Liver (tissue), 10 donors: ENCODE data around the gene EPS8L1. TPM values are rescaled to one million over a fixed set of nuclear protein-coding genes. Genes with fewer than 3 reads are reported as not detected.

Source experiments
- DNase-seq: peaks from one replicate; pipeline ENCODE4 v3.0.0-alpha.2; 2017; ENCODE audit warnings: low spot score
- H3K27ac ChIP-seq, 2 donors: one replicate each; pipeline ENCODE4 v1.7.0; 2013; ENCODE audit warnings: inconsistent platforms in 2 of 2, low read length in 2 of 2, control low read depth in 1 of 2, low read depth in 1 of 2, mild to moderate bottlenecking in 1 of 2
- H3K27me3 ChIP-seq, 4 donors: one replicate each; pipeline versions ENCODE4 v1.6.1 to v1.7.0; 2013; ENCODE audit warnings: low read length in 3 of 4, inconsistent platforms in 1 of 4, mild to moderate bottlenecking in 1 of 4, moderate library complexity in 1 of 4; ENCODE audit not compliant: control insufficient read depth in 4 of 4, insufficient read depth in 4 of 4
- H3K36me3 ChIP-seq, 4 donors: one replicate each; pipeline versions ENCODE4 v1.6.1 to v1.7.0; 2013; ENCODE audit warnings: low read length in 3 of 4, mild to moderate bottlenecking in 3 of 4, low read depth in 1 of 4, moderate library complexity in 1 of 4; ENCODE audit not compliant: control insufficient read depth in 4 of 4, insufficient read depth in 3 of 4
- H3K4me1 ChIP-seq, 4 donors: one replicate each; pipeline versions ENCODE4 v1.6.1 to v1.7.0; 2013; ENCODE audit warnings: low read length in 3 of 4, mild to moderate bottlenecking in 3 of 4, moderate library complexity in 1 of 4; ENCODE audit not compliant: control insufficient read depth in 4 of 4, insufficient read depth in 4 of 4
- H3K4me3 ChIP-seq, 3 donors: one replicate each; pipeline versions ENCODE4 v1.6.1 to v1.7.0; 2013; ENCODE audit warnings: low read length in 3 of 3, control low read depth in 1 of 3, low read depth in 1 of 3, mild to moderate bottlenecking in 1 of 3
- H3K9ac ChIP-seq, 2 donors: one replicate each; pipeline ENCODE4 v1.7.0; 2013; ENCODE audit warnings: low read length in 2 of 2, mild to moderate bottlenecking in 2 of 2, moderate library complexity in 2 of 2, control low read depth in 1 of 2, low read depth in 1 of 2
- H3K9me3 ChIP-seq, 4 donors: one replicate each; pipeline versions ENCODE4 v1.6.1 to v1.7.0; 2013; ENCODE audit warnings: low read length in 3 of 4; ENCODE audit not compliant: control insufficient read depth in 4 of 4
- HNF4A ChIP-seq, 2 donors: conservative IDR thresholded peaks; 2 replicates each; pipeline ENCODE4 v1.6.1; 2016; ENCODE audit warnings: antibody characterized with exemption in 2 of 2, mild to moderate bottlenecking in 2 of 2
- WGBS: extraction: QIAGEN DNeasy Blood & Tissue Kit; methylation state at CpG from one replicate; pipeline ENCODE4 v1.1.7; 2013; 5-methylcytosine and 5-hydroxymethylcytosine counted together
- polyA plus RNA-seq, 2 donors: library from polyadenylated mRNA; stranded (reverse) in 1 of 2; unstranded in 1 of 2; fragments of 200-250 nt in 1 of 2; fragments of >200 nt in 1 of 2; fragmentation: Nextera tagmentation in 1 of 2; extraction: Ambion mirVana in 1 of 2; gene quantifications; one replicate each; pipeline versions ENCODE4 v1.2.1 to v1.2.3, GENCODE V29; 2013 to 2015
- small RNA-seq: library from RNA; depleted of rRNA; stranded (forward); fragments of <200 nt; gene quantifications from one replicate; pipeline ENCODE3, GENCODE V24; 2014
- total RNA-seq, 2 donors: library from RNA; depleted of rRNA; stranded (reverse); fragments of >200 nt; gene quantifications; one replicate each; pipeline ENCODE4 v1.2.3, GENCODE V29; 2014
- TF ChIP-seq, protein P1 (sequence below): IDR thresholded peaks from 2 replicates; pipeline ENCODE4 v1.6.1; 2016; ENCODE audit warnings: antibody characterized with exemption, mild to moderate bottlenecking
- donor health status: healthy.
- donor health status: healthy.
- donor health status: healthy.
- donor health status: healthy.
- donor health status: healthy.

Gene EPS8L1
- total and polyA plus RNA-seq, 4 donors = 0.40 to 1.5 (median 0.87) TPM

DNA sequence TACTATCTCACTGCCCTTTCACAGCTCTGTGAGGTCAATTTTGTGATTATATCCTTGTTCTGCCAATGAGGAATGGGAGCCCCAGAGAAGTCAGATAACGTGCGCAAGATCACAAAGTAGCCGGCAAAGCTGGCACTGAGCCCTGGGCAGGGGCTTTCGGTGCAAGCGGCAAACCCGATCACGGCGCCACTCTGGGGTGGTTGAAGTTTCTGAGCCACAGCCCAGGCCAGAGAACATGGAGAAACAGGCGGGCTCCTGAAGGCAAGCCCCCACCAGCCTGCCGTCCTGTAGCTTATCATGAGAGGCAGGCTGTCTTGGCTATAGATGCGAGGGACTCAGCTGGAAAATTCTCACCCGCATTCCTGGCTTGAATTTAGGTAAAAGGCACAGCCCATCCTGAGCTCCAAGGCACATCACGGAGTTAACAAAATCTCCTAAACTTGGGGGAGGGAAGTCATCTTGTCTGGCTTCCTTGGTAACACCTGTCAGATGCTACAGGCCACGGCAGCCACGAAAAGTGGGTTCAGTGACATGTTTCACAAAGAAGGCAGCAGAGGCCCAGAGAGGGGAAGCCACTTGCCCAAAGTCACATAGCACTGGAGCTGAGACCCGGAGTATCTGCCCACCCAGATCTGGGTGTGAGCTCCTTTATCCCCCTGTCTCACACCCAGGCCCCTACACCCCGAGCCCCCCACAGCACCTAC lies 60.9 kb downstream of the EPS8L1 start:
- DNase-seq = no peak
- WGBS = 74% methylated on average over 17 of the region's 17 CpGs
- no peak overlapping the region for H3K9ac ChIP-seq
- H3K9me3 ChIP-seq = no peaks in the 10 kb centered on the region
- TF ChIP-seq, protein P1, sequence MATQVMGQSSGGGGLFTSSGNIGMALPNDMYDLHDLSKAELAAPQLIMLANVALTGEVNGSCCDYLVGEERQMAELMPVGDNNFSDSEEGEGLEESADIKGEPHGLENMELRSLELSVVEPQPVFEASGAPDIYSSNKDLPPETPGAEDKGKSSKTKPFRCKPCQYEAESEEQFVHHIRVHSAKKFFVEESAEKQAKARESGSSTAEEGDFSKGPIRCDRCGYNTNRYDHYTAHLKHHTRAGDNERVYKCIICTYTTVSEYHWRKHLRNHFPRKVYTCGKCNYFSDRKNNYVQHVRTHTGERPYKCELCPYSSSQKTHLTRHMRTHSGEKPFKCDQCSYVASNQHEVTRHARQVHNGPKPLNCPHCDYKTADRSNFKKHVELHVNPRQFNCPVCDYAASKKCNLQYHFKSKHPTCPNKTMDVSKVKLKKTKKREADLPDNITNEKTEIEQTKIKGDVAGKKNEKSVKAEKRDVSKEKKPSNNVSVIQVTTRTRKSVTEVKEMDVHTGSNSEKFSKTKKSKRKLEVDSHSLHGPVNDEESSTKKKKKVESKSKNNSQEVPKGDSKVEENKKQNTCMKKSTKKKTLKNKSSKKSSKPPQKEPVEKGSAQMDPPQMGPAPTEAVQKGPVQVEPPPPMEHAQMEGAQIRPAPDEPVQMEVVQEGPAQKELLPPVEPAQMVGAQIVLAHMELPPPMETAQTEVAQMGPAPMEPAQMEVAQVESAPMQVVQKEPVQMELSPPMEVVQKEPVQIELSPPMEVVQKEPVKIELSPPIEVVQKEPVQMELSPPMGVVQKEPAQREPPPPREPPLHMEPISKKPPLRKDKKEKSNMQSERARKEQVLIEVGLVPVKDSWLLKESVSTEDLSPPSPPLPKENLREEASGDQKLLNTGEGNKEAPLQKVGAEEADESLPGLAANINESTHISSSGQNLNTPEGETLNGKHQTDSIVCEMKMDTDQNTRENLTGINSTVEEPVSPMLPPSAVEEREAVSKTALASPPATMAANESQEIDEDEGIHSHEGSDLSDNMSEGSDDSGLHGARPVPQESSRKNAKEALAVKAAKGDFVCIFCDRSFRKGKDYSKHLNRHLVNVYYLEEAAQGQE = no peak
- TF ChIP-seq HNF4A (conservative IDR thresholded peaks at IDR 0.05) = no peak
- no peak overlapping the region for H3K27ac ChIP-seq
- H3K4me3 ChIP-seq = no peak overlapping the region
- H3K4me1 ChIP-seq = no peaks in the 10 kb centered on the region
- H3K36me3 ChIP-seq = no peaks in the 10 kb centered on the region
- peaks cover 0 to 2% (median 0%) of the 10 kb centered on the region in 4 donors for H3K27me3 ChIP-seq

Small RNA genes within 50 kb of the gene (small RNA-seq; reads per million reads assigned to genes)
- not detected for gene MIR7975

Other genes with a start within 250 kb of the EPS8L1 start
- not detected for gene KIR2DS4, start 243.2 kb upstream of the EPS8L1 start, total RNA-seq
- under 1 TPM in 1 of 2 donors, not detected in 1; 0.08 TPM for gene KIR2DS4, start 243.2 kb upstream of the EPS8L1 start, polyA plus RNA-seq
- under 1 TPM in 1 of 2 donors, not detected in 1; 0.08 TPM for gene KIR3DL2, start 225.4 kb upstream of the EPS8L1 start, total RNA-seq
- not detected for gene KIR3DL2, start 225.4 kb upstream of the EPS8L1 start, polyA plus RNA-seq
- 1 to 10 TPM; 2.2 to 2.4 TPM for gene FCAR, start 201.6 kb upstream of the EPS8L1 start, total RNA-seq
- under 1 TPM in 1 of 2 donors, not detected in 1; 0.39 TPM for gene FCAR, start 201.6 kb upstream of the EPS8L1 start, polyA plus RNA-seq
- gene NCR1, start 169.7 kb upstream of the EPS8L1 start, total RNA-seq = 1 to 10 TPM; 1.2 to 1.8 TPM
- gene NCR1, start 169.7 kb upstream of the EPS8L1 start, polyA plus RNA-seq = under 1 TPM; 0.37 to 0.60 TPM
- gene NLRP7, start 128.3 kb upstream of the EPS8L1 start, total RNA-seq = not detected
- not detected for gene NLRP7, start 128.3 kb upstream of the EPS8L1 start, polyA plus RNA-seq
- 1 to 10 TPM in 1 of 2 donors, under 1 TPM in 1; 0.59 to 2.2 TPM for gene NLRP2, start 109.5 kb upstream of the EPS8L1 start, total RNA-seq
- under 1 TPM; 0.18 to 0.32 TPM for gene NLRP2, start 109.5 kb upstream of the EPS8L1 start, polyA plus RNA-seq
- gene GP6, start 37.6 kb upstream of the EPS8L1 start, total RNA-seq = 1 to 10 TPM in 1 of 2 donors, under 1 TPM in 1; 0.17 to 1.4 TPM
- under 1 TPM; 0.13 to 0.16 TPM for gene GP6, start 37.6 kb upstream of the EPS8L1 start, polyA plus RNA-seq
- 10 to 100 TPM in 1 of 2 donors, 1 to 10 TPM in 1; 8.9 to 11.7 TPM for gene RDH13, start 12.7 kb upstream of the EPS8L1 start, total RNA-seq
- gene RDH13, start 12.7 kb upstream of the EPS8L1 start, polyA plus RNA-seq = 10 to 100 TPM in 1 of 2 donors, 1 to 10 TPM in 1; 9.0 to 10.1 TPM
- gene PPP1R12C, start 41.8 kb downstream of the EPS8L1 start, total RNA-seq = 10 to 100 TPM; 20.3 to 29.5 TPM
- gene PPP1R12C, start 41.8 kb downstream of the EPS8L1 start, polyA plus RNA-seq = 10 to 100 TPM in 1 of 2 donors, 1 to 10 TPM in 1; 7.4 to 35.8 TPM
- gene TNNT1, start 73.3 kb downstream of the EPS8L1 start, total RNA-seq = under 1 TPM in 1 of 2 donors, not detected in 1; 0.28 TPM
- under 1 TPM in 1 of 2 donors, not detected in 1; 0.15 TPM for gene TNNT1, start 73.3 kb downstream of the EPS8L1 start, polyA plus RNA-seq
- gene TNNI3, start 81.9 kb downstream of the EPS8L1 start, total RNA-seq = not detected
- gene TNNI3, start 81.9 kb downstream of the EPS8L1 start, polyA plus RNA-seq = not detected
- gene DNAAF3, start 90.7 kb downstream of the EPS8L1 start, total RNA-seq = under 1 TPM; 0.23 to 0.50 TPM
- under 1 TPM; 0.18 to 0.64 TPM for gene DNAAF3, start 90.7 kb downstream of the EPS8L1 start, polyA plus RNA-seq
- gene SYT5, start 104.4 kb downstream of the EPS8L1 start, total RNA-seq = under 1 TPM in 1 of 2 donors, not detected in 1; under 0.01 TPM
- not detected for gene SYT5, start 104.4 kb downstream of the EPS8L1 start, polyA plus RNA-seq
- 10 to 100 TPM in 1 of 2 donors, 1 to 10 TPM in 1; 3.1 to 18.5 TPM for gene PTPRH, start 133.6 kb downstream of the EPS8L1 start, total RNA-seq
- gene PTPRH, start 133.6 kb downstream of the EPS8L1 start, polyA plus RNA-seq = 10 to 100 TPM in 1 of 2 donors, 1 to 10 TPM in 1; 4.3 to 20.4 TPM
- gene TMEM86B, start 152.9 kb downstream of the EPS8L1 start, total RNA-seq = 10 to 100 TPM in 1 of 2 donors, 1 to 10 TPM in 1; 4.8 to 13.7 TPM
- 10 to 100 TPM; 19.4 to 20.1 TPM for gene TMEM86B, start 152.9 kb downstream of the EPS8L1 start, polyA plus RNA-seq
- gene PPP6R1, start 183.1 kb downstream of the EPS8L1 start, total RNA-seq = 10 to 100 TPM; 24.6 to 40.1 TPM
- gene PPP6R1, start 183.1 kb downstream of the EPS8L1 start, polyA plus RNA-seq = 10 to 100 TPM in 1 of 2 donors, 1 to 10 TPM in 1; 5.5 to 20.4 TPM
- gene HSPBP1, start 204.2 kb downstream of the EPS8L1 start, total RNA-seq = 10 to 100 TPM in 1 of 2 donors, 1 to 10 TPM in 1; 9.4 to 11.6 TPM
- gene HSPBP1, start 204.2 kb downstream of the EPS8L1 start, polyA plus RNA-seq = 10 to 100 TPM; 15.3 to 31.6 TPM
- under 1 TPM; 0.42 to 0.65 TPM for gene BRSK1, start 208.1 kb downstream of the EPS8L1 start, total RNA-seq
- gene BRSK1, start 208.1 kb downstream of the EPS8L1 start, polyA plus RNA-seq = under 1 TPM in 1 of 2 donors, not detected in 1; 0.10 TPM
- gene TMEM150B, start 249.5 kb downstream of the EPS8L1 start, total RNA-seq = 1 to 10 TPM; 2.1 to 3.3 TPM
- 1 to 10 TPM in 1 of 2 donors, under 1 TPM in 1; 0.81 to 1.8 TPM for gene TMEM150B, start 249.5 kb downstream of the EPS8L1 start, polyA plus RNA-seq